ENCODE data around the gene CCDC116.
"Not testable (repeated sequence)": the region's sequence is repeated elsewhere in the genome, so short reads cannot be mapped to it uniquely, and the experiment has no call there.

The CCDC116 gene

GRCh38 chr22:21641789-21642583, 9.4 kb downstream of the CCDC116 start, which contains the start of gene SDF2L1:
TSS of gene SDF2L1 (plus strand) at chr22:21642302. CDS start at chr22:21642337, 35 bp downstream.
- peaks cover 23% of the 10 kb centered on the region for H3K4me1 ChIP-seq (ENCODE audit: insufficient read depth, low read length)

DNA sequence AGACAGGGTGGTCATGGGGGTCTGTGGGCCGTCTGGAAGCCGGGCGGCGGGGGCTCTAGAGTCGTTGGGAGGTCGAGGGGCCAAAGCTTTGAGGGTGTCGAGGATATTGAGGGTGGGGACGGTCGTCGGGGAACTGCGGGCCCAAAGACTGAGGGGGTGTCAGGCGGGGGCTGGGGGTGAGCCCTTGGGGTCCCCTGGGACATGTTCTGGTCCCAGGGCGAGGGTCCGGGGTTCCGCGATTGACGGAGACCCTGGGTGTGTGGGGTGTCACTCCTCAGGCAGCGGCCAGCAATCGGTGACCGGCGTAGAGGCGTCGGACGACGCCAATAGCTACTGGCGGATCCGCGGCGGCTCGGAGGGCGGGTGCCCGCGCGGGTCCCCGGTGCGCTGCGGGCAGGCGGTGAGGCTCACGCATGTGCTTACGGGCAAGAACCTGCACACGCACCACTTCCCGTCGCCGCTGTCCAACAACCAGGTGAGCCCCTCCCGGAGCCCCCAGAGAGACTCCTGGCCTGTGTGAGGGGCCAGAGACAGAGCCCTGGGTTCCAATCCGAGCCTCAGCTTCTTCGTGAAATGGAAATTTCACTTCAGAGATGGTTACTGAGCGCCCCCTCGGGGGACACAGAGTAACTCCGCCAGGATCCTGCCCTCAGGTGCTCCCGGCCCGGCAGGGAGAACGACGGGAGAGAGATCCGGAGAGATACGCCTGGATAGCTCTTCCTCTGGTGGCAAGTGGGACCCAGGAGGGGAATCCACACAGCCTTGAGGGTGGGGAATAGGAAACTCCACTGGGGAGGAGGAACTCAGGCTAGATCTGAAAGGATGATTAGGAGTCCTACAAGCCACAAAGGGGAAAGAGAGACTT, 10.3 kb downstream of the CCDC116 start:
- Histone ChIP-seq H3K9me3 (ENCODE audit: low read length) (no peaks in the 10 kb centered on the region), H2AFZ (ENCODE audit: low read depth, low read length) (peak overlapping the region; percentile 77), H3K4me1 (ENCODE audit: insufficient read depth, low read length) (peaks cover 24% of the 10 kb centered on the region), H3K4me3 (ENCODE audit: low read length) (peak overlapping the region; percentile 88), H3K36me3 (ENCODE audit: insufficient read depth, low read length) (peaks cover 9% of the 10 kb centered on the region), H3K27me3 (ENCODE audit: insufficient read depth, low read length) (no peaks in the 10 kb centered on the region)

More at GRCh38 chr22:21641789-21642583, 9.4 kb downstream of the CCDC116 start, which contains the start of gene SDF2L1:
- Histone ChIP-seq H2AFZ (ENCODE audit: low read depth, low read length) (peak within 1 kb of the TSS; percentile 77), H3K4me3 (ENCODE audit: low read length) (peak within 1 kb of the TSS; percentile 88), H3K9me3 (ENCODE audit: low read length) (no peaks in the 10 kb centered on the region), H3K27me3 (ENCODE audit: insufficient read depth, low read length) (no peaks in the 10 kb centered on the region), H3K36me3 (ENCODE audit: insufficient read depth, low read length) (peaks cover 6% of the 10 kb centered on the region)

DNA sequence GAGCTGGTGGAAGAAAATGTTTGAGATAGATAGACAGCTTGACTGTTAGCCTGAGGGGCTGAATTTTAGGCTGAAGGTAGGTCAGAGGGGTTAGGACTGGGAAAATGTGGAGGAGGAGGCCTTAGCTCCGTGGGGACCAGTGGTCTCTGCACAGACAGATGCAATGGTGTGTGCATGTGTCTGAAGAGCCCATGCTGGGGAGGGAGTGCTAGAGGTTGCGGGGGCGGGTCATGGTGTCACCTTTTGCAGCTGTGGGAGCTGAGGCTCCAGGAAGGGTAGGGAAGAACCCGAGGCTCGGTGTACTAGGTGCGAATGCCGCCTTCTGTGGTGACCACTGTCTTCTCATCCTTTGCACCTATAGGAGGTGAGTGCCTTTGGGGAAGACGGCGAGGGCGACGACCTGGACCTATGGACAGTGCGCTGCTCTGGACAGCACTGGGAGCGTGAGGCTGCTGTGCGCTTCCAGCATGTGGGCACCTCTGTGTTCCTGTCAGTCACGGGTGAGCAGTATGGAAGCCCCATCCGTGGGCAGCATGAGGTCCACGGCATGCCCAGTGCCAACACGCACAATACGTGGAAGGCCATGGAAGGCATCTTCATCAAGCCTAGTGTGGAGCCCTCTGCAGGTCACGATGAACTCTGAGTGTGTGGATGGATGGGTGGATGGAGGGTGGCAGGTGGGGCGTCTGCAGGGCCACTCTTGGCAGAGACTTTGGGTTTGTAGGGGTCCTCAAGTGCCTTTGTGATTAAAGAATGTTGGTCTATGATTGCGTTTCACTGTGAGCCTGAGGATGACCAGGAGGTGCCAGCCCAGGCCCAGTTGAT, 11.2 kb downstream of the CCDC116 start:
- no peaks in the 10 kb centered on the region for H3K9me3 ChIP-seq (ENCODE audit: low read length)
- no peak overlapping the region for H2AFZ ChIP-seq (ENCODE audit: low read depth, low read length)
- H3K36me3 ChIP-seq (ENCODE audit: insufficient read depth, low read length): peaks cover 10% of the 10 kb centered on the region
- H3K4me1 ChIP-seq (ENCODE audit: insufficient read depth, low read length): peaks cover 24% of the 10 kb centered on the region
- H3K4me3 ChIP-seq (ENCODE audit: low read length): peak overlapping the region; percentile 88
- H3K27me3 ChIP-seq (ENCODE audit: insufficient read depth, low read length): no peaks in the 10 kb centered on the region

DNA sequence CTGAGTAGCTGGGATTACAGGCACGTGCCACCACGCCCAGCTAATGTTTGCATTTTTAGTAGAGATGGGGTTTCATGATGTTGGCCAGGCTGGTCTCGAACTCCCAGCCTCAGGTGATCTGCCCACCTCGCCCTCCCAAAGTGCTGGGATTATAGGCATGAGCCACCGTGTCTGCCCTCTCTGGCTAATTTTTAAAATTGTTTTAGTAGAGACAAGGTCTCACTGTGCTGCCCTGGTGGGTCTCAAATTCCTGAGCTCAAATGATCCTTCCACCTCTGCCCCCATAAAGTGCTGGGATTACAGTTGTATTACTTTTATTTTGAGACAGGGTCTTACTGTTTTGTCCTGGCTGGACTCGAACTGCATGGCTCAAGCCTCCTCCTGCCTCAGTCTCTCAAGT, 13.0 kb downstream of the CCDC116 start:
- H2AFZ ChIP-seq (ENCODE audit: low read depth, low read length); H3K4me3 ChIP-seq (ENCODE audit: low read length); H3K9me3 ChIP-seq (ENCODE audit: low read length): not testable (repeated sequence)

GRCh38 chr22:21646608-21647590, 14.3 kb downstream of the CCDC116 start:
- Histone ChIP-seq H3K27me3 (ENCODE audit: insufficient read depth, low read length) (no peaks in the 10 kb centered on the region), H2AFZ (ENCODE audit: low read depth, low read length) (no peak overlapping the region), H3K9me3 (ENCODE audit: low read length) (no peaks in the 10 kb centered on the region), H3K36me3 (ENCODE audit: insufficient read depth, low read length) (peaks cover 13% of the 10 kb centered on the region), H3K4me3 (ENCODE audit: low read length) (no peak overlapping the region), H3K4me1 (ENCODE audit: insufficient read depth, low read length) (peaks cover 26% of the 10 kb centered on the region)

More for the DNA sequence above, 13.0 kb downstream of the CCDC116 start:
- peaks cover 28% of the 10 kb centered on the region for H3K4me1 ChIP-seq (ENCODE audit: insufficient read depth, low read length)
- H3K36me3 ChIP-seq (ENCODE audit: insufficient read depth, low read length): peaks cover 13% of the 10 kb centered on the region
- H3K27me3 ChIP-seq (ENCODE audit: insufficient read depth, low read length): not testable (repeated sequence)

GRCh38 chr22:21650280-21650679, 17.7 kb downstream of the CCDC116 start:
- Histone ChIP-seq H3K36me3 (ENCODE audit: insufficient read depth, low read length) (peaks cover 24% of the 10 kb centered on the region), H3K9me3 (ENCODE audit: low read length) (no peaks in the 10 kb centered on the region), H3K4me3 (ENCODE audit: low read length) (no peak overlapping the region), H2AFZ (ENCODE audit: low read depth, low read length) (no peak overlapping the region), H3K4me1 (ENCODE audit: insufficient read depth, low read length) (peaks cover 29% of the 10 kb centered on the region), H3K27me3 (ENCODE audit: insufficient read depth, low read length) (no peaks in the 10 kb centered on the region)

- Histone ChIP-seq H3K4me1 (ENCODE audit: insufficient read depth, low read length) (peaks cover 29% of the 10 kb centered on the region), H3K4me3 (ENCODE audit: low read length) (peak overlapping the region; percentile 94), H3K27me3 (ENCODE audit: insufficient read depth, low read length) (no peaks in the 10 kb centered on the region), H2AFZ (ENCODE audit: low read depth, low read length) (peak overlapping the region; percentile 87), H3K9me3 (ENCODE audit: low read length) (no peaks in the 10 kb centered on the region), H3K36me3 (ENCODE audit: insufficient read depth, low read length) (peaks cover 24% of the 10 kb centered on the region)
Observed at GRCh38 chr22:21650823-21651520, 18.4 kb downstream of the CCDC116 start.

DNA sequence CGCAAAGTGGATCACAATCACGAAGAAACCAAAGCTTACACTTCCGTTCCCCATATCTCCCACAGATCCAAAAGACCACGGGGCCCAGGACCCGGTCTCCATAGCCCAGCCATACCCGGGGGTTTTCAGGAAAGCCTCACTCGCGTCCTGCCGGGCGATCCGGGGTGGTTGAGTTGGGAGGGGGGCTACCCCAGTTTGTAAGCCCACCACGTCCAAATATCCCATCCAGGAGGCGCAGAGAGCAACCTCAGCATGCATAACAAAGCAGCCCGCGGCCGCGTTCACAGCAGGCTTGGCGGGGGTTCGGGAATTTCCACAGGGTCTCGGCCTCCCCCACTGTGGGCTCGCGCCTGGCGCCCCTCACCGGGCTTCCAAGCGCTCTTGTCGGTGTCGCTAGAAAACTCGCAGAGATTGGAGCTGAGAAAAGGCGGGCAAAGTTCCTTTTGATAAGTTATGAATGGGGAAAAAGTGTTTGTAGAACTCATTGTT, 19.0 kb downstream of the CCDC116 start:
- Histone ChIP-seq H3K4me1 (ENCODE audit: insufficient read depth, low read length) (peaks cover 26% of the 10 kb centered on the region), H3K4me3 (ENCODE audit: low read length) (peak overlapping the region; percentile 94), H3K36me3 (ENCODE audit: insufficient read depth, low read length) (peaks cover 24% of the 10 kb centered on the region), H3K9me3 (ENCODE audit: low read length) (no peaks in the 10 kb centered on the region), H3K27me3 (ENCODE audit: insufficient read depth, low read length) (no peaks in the 10 kb centered on the region), H2AFZ (ENCODE audit: low read depth, low read length) (peak overlapping the region; percentile 87)

GRCh38 chr22:21652010-21652546, 19.5 kb downstream of the CCDC116 start:
- Histone ChIP-seq H2AFZ (ENCODE audit: low read depth, low read length) (peak overlapping the region; percentile 87), H3K36me3 (ENCODE audit: insufficient read depth, low read length) (peaks cover 23% of the 10 kb centered on the region), H3K9me3 (ENCODE audit: low read length) (no peaks in the 10 kb centered on the region), H3K4me1 (ENCODE audit: insufficient read depth, low read length) (peaks cover 28% of the 10 kb centered on the region), H3K4me3 (ENCODE audit: low read length) (peak overlapping the region; percentile 94), H3K27me3 (ENCODE audit: insufficient read depth, low read length) (no peaks in the 10 kb centered on the region)

GRCh38 chr22:21652547-21653545, 20.3 kb downstream of the CCDC116 start:
- Histone ChIP-seq H3K4me3 (ENCODE audit: low read length) (peak overlapping the region; percentile 94), H3K4me1 (ENCODE audit: insufficient read depth, low read length) (peaks cover 30% of the 10 kb centered on the region), H3K9me3 (ENCODE audit: low read length) (no peaks in the 10 kb centered on the region), H3K36me3 (ENCODE audit: insufficient read depth, low read length) (peaks cover 21% of the 10 kb centered on the region), H2AFZ (ENCODE audit: low read depth, low read length) (peak overlapping the region; percentile 87), H3K27me3 (ENCODE audit: insufficient read depth, low read length) (no peaks in the 10 kb centered on the region)

Measured in neuron (in vitro differentiated cells).